SU-DHL-6 (cell line): ENCODE results near the gene E2F7.

Source experiments
- EZH2phosphoT487 ChIP-seq: fragments of 200-600 bp; sonication (generic), shearing (Covaris generic); conservative IDR thresholded peaks from 2 replicates; pipeline ENCODE4 v1.6.1; 2018; ENCODE audit warnings: mild to moderate bottlenecking, antibody characterized with exemption, low read length, moderate library complexity, mixed read lengths
- TF ChIP-seq, protein P1 (sequence below): fragments of 200-600 bp; sonication (generic); IDR thresholded peaks from one replicate; pipeline ENCODE4 v1.5.1; 2017; ENCODE audit warnings: antibody characterized with exemption, mild to moderate bottlenecking, low read length, moderate library complexity; ENCODE audit not compliant: insufficient read depth, poor library complexity, severe bottlenecking

DNA sequence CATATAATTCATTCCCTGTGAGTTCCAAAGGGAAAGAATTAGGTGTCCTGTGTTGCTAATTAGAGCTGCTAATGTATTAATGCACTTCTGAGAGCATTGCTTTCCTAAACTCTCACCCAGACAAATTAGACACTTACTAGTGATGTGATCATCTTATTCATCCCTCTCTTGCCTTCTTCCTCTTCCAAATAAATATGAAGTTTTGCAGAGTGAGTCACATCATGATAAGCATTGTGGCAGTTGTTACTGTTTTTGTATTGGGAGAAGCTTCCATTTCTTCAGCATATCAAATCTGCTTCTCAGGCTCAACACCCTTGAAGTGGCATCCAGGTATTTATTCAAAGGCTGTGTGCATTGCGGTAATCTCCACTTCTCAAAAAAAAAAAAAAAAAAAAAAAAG lies 37.3 kb upstream of the E2F7 start:
- TF ChIP-seq, protein P1, sequence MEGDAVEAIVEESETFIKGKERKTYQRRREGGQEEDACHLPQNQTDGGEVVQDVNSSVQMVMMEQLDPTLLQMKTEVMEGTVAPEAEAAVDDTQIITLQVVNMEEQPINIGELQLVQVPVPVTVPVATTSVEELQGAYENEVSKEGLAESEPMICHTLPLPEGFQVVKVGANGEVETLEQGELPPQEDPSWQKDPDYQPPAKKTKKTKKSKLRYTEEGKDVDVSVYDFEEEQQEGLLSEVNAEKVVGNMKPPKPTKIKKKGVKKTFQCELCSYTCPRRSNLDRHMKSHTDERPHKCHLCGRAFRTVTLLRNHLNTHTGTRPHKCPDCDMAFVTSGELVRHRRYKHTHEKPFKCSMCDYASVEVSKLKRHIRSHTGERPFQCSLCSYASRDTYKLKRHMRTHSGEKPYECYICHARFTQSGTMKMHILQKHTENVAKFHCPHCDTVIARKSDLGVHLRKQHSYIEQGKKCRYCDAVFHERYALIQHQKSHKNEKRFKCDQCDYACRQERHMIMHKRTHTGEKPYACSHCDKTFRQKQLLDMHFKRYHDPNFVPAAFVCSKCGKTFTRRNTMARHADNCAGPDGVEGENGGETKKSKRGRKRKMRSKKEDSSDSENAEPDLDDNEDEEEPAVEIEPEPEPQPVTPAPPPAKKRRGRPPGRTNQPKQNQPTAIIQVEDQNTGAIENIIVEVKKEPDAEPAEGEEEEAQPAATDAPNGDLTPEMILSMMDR = no peak
- no peak for TF ChIP-seq EZH2phosphoT487
